Memory B cell (primary cell): ENCODE data around the gene SIGLEC7.

Experiments
- ATAC-seq: fragments of 150-1000 bp; cut with Tn5 transposase; 2 replicates; pipeline ENCODE4 v1.10.0; 2021; ENCODE audit warnings: low read depth, mild to moderate bottlenecking, moderate library complexity
- DNase-seq, 2 donors: peaks; one replicate each; pipeline ENCODE4 v3.0.0; 2022; ENCODE audit warnings: low spot score in 2 of 2
- H3K27ac Mint-ChIP-seq: one replicate; pipeline ENCODE4 v1.8.0; 2022; ENCODE audit warnings: mild to moderate bottlenecking, moderate library complexity, mixed read lengths
- H3K27me3 Mint-ChIP-seq: one replicate; pipeline ENCODE4 v1.8.0; 2022; ENCODE audit warnings: mixed read lengths
- H3K36me3 Mint-ChIP-seq: one replicate; pipeline ENCODE4 v1.8.0; 2022; ENCODE audit warnings: mild to moderate bottlenecking, mixed read lengths
- H3K4me1 Mint-ChIP-seq: one replicate; pipeline ENCODE4 v1.8.0; 2022; ENCODE audit warnings: mixed read lengths
- H3K4me3 Mint-ChIP-seq: one replicate; pipeline ENCODE4 v1.8.0; 2022; ENCODE audit warnings: mild to moderate bottlenecking, moderate library complexity, mixed read lengths
- H3K9me3 Mint-ChIP-seq: one replicate; pipeline ENCODE4 v1.8.0; 2022; ENCODE audit warnings: mixed read lengths

The SIGLEC7 gene

GRCh38 chr19:51201712-51202111 lies 59.6 kb downstream of the SIGLEC7 start:
- H3K9me3 Mint-ChIP-seq: no peaks in the 10 kb centered on the region
- peaks cover 17% of the 10 kb centered on the region for H3K27me3 Mint-ChIP-seq
- H3K4me1 Mint-ChIP-seq: no peaks in the 10 kb centered on the region
- no peak overlapping the region for H3K27ac Mint-ChIP-seq
- ATAC-seq (no peak), DNase-seq (no peak)
- H3K36me3 Mint-ChIP-seq: no peaks in the 10 kb centered on the region
- no peak overlapping the region for H3K4me3 Mint-ChIP-seq
